ENCODE results near the gene SHROOM4.

Gene SHROOM4

GRCh38 chrX:50707955-50708699 lies 105.9 kb downstream of the SHROOM4 start:
- DNase-seq, result peak; percentile 71

- peak; percentile 33 for DNase-seq
Observed at GRCh38 chrX:50707405-50707804, 106.6 kb downstream of the SHROOM4 start.

- DNase-seq, result peak; percentile 35
Observed at GRCh38 chrX:50705042-50705441, 109.0 kb downstream of the SHROOM4 start.

GRCh38 chrX:50704360-50704759 lies 109.6 kb downstream of the SHROOM4 start:
- DNase-seq, result peak; percentile 56

- peak; percentile 14 for DNase-seq
Observed at GRCh38 chrX:50700921-50701320, 113.1 kb downstream of the SHROOM4 start.

GRCh38 chrX:50698944-50699343 lies 115.0 kb downstream of the SHROOM4 start:
- DNase-seq, result peak; percentile 29

GRCh38 chrX:50697691-50698090 lies 116.3 kb downstream of the SHROOM4 start:
- DNase-seq, result peak; percentile 85

- peak; percentile 42 for DNase-seq
Observed at GRCh38 chrX:50691820-50692219, 122.2 kb downstream of the SHROOM4 start.

GRCh38 chrX:50684871-50685270 lies 129.1 kb downstream of the SHROOM4 start:
- DNase-seq, result no peak

GRCh38 chrX:50680990-50681389 lies 133.0 kb downstream of the SHROOM4 start:
- DNase-seq, result no peak

- no peak for DNase-seq
Observed at GRCh38 chrX:50677789-50678188, 136.2 kb downstream of the SHROOM4 start.

GRCh38 chrX:50671661-50672060 lies 142.3 kb downstream of the SHROOM4 start:
- no peak for DNase-seq

- DNase-seq, result no peak
Observed at GRCh38 chrX:50668860-50669259, 145.1 kb downstream of the SHROOM4 start.

- DNase-seq, result peak; percentile 3
Observed at GRCh38 chrX:50648156-50648555, 165.8 kb downstream of the SHROOM4 start.

- DNase-seq, result no peak
Observed at GRCh38 chrX:50644496-50644895, 169.5 kb downstream of the SHROOM4 start.

- DNase-seq, result no peak
Observed at GRCh38 chrX:50643525-50644137, 170.4 kb downstream of the SHROOM4 start.

GRCh38 chrX:50638123-50638522 lies 175.9 kb downstream of the SHROOM4 start:
- peak; percentile 0 for DNase-seq

- DNase-seq, result no peak
Observed at GRCh38 chrX:50635817-50636365, 178.1 kb downstream of the SHROOM4 start.

- no peak for DNase-seq
Observed at GRCh38 chrX:50635162-50635561, 178.8 kb downstream of the SHROOM4 start.

- no peak for DNase-seq
Observed at GRCh38 chrX:50629774-50630173, 184.2 kb downstream of the SHROOM4 start.

- DNase-seq, result no peak
Observed at GRCh38 chrX:50627696-50628095, 186.3 kb downstream of the SHROOM4 start.

- DNase-seq, result no peak
Observed at GRCh38 chrX:50626432-50626831, 187.6 kb downstream of the SHROOM4 start.

GRCh38 chrX:50622751-50623150 lies 191.2 kb downstream of the SHROOM4 start:
- no peak for DNase-seq

All from fibroblast of skin of abdomen (primary cell).